GM10847 (cell line): ENCODE measurements around the gene TENT5C.

Experiments used
- POLR2A ChIP-seq: IDR thresholded peaks from 2 replicates; pipeline ENCODE4 v1.6.1; 2011; ENCODE audit not compliant: insufficient read length; ENCODE audit errors: extremely low read depth

TENT5C gene

DNA sequence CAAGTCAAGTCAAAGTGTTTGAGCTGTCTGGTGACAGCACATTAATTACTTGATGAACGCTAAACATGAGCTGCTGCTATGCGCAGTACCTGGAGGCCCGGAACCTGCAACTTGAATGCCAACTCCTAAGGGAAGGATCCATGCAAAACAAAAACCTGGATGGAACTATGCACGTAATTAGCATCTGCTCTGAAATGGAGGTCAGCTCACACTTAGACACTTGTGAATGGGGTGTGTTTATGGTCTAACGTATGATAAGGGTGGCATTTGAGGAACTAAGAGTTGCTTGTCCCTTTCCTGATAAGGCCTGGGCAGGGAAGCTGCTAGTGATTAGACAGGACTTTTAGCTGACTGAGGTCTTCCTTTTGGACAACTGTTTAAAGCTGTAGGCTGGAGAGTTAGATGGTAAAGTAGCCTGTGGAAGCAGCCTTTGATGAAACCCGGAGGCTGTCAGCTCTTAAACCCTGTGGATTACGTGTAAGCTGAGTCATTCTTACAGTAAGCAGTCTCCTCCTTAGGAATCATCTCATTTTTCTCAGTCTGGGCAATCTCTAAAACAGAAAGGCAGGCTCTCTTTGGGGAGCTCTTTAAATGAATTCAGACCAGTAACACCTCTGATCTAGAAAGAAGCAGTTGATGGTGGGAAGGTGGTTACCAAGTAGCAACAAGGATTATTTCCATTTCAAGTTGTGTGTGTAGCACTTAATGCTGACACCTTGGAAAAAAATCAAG, 6.8 kb downstream of the TENT5C start:
- no peak for TF ChIP-seq POLR2A

DNA sequence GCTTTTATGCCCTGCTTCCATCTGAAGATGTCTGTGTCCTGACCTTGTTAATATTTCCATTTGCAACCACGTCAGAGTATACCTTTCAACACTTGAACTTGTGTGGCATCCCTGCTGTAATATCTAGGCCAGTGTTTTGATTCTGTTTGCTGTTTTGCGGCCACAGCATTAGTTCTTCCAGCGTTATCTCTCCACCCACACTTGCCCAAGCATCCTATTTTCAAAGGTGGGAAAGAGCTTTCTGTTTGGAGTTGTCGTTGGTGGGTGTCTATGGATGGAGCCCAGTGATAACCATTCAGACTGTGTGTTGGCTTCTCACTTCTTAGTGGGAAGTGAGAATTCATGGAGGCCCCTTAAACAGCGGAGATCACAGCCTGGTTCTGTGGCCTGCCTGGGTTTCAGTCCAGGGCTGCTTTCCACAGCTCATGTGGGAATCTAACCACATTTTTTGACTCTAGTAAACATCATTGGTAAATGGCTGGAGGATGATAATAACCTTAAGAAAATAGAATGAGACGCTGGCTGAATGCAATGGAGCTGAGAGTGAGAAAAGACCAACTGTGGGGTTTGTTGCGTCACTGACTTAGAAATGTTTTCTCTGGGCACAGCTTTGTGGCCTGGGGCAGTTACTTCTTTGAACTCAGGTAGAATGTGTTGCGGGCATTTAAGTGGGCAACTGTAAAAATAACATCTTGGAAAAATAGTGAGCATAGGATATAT, 7.6 kb downstream of the TENT5C start:
- no peak for TF ChIP-seq POLR2A

DNA sequence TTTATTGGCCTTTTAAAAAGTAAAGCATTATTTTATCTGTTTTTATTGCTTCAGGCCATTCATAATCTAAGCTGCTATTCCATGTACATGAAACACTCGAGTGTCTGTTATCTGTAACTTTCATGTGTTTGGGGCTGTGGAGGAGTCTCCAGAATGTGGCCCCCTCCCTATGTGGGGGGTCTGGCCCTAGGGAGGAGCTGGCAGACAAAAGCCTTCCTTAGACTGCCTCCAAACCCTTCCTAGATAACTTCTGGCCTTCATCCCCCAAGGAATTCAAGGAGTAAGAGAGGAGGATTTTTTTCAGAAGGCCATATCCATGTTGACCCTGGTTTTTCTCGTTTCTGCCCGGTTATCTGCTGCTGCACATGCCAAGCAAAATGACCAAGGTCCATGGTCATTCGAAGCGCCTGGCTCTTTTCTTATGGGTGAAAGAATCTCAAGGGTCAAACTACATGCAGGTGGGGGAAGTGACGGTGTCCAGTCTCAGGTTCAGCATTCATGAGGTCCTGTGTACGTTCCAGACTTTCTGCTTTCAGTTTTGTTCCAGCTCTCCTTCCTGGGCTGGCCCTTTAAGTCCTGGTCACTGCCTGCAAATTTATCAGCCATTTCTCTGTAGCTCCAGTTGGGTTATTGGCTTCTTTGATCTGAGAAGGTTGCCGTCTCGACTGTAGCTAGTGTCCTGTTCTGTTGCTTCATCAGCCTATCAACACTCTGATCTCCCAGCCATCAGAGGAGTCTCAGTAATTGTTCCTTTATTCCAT, 8.3 kb downstream of the TENT5C start:
- TF ChIP-seq POLR2A = no peak

DNA sequence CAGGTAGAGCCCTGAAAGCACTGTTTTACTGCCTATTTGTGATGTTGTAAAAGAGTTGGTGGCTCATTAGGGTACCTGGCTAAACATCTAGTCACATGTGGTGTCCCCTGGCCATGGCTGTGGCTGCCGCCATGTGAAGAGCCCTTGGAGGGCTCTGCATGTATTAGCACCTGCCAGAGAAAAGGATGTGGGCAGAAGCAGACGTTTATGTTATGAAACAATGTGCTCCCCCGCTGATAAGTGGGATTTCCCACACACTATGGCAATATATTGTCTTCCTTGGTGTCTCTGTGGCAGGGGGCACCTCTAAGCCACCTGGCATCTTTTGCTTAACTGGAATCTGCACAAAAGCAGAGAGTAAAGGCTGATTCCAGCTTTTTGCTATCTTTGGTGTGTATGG, 9.6 kb downstream of the TENT5C start:
- TF ChIP-seq POLR2A = no peak

DNA sequence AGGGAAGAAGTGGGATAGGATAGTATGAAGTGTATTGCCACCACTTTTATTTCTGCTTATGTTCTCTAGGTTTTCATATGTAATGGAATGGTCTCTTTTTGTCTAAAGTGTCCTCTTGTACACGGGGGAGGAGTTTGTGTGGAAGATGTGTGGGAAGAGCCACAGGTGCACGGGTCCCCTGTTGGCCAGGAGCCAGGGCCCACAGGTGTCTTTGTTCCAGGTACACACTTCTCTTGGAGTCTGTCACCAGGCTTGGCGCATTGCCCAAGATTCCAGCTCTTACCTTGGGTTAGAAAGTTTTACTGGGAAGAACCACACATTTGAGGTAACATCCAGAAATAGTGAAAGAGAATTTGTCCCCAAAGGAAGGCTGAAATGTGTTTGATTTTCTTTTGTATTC, 10.5 kb downstream of the TENT5C start:
- TF ChIP-seq POLR2A = no peak

DNA sequence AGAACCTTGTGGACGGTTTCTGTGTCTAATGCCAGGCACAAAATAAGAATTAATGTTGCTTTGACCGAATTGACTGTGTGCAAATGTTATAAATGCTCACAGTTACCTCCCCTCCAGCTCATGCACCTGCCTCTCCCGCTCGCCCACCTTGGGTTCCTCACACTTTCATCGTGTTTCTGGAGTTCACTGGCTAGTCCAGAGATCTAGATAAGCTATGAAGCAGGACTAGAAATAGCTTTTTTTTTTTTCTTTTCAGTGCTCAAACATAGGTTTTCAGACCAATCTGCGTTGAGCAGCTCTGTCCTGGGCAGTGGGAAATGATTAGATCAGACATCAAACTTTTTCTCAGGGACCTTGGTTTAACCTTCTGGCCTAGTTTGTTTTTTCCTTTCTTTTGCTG, 11.1 kb downstream of the TENT5C start:
- no peak for TF ChIP-seq POLR2A

- no peak for TF ChIP-seq POLR2A
Measured at GRCh38 chr1:117618450-117619122, 12.7 kb downstream of the TENT5C start.

DNA sequence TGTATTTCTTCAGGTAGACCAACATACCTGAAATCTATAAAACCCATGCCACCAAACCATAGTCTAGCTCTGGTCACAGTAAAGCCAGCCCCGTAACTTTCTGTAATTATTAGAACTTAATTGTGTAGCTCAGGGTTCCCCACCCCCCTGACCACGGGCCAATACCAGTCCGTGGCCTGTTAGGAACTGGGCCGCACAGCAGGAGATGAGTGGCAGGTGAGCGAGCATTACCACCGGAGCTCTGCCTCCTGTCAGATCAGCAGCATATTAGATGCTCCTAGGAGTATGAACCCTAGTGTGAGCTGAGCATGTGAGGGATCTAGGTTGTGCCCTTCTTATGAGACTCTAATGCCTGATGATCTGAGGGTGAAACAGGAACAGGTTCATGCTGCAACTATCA, 14.6 kb downstream of the TENT5C start:
- TF ChIP-seq POLR2A = no peak

GRCh38 chr1:117621316-117621715, 15.5 kb downstream of the TENT5C start:
- no peak for TF ChIP-seq POLR2A

GRCh38 chr1:117622726-117623125, 16.9 kb downstream of the TENT5C start:
- no peak for TF ChIP-seq POLR2A

DNA sequence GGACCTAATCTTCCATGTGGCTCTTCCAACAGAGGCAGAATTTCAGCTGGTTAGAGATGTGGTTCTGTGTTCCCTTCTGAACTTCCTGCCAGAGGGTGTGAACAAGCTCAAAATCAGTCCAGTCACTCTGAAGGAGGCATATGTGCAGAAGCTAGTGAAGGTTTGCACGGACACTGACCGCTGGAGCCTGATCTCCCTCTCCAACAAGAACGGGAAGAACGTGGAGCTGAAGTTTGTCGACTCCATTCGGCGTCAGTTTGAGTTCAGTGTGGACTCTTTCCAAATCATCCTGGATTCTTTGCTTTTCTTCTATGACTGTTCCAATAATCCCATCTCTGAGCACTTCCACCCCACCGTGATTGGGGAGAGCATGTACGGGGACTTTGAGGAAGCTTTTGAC, 17.3 kb downstream of the TENT5C start:
- TF ChIP-seq POLR2A = no peak

DNA sequence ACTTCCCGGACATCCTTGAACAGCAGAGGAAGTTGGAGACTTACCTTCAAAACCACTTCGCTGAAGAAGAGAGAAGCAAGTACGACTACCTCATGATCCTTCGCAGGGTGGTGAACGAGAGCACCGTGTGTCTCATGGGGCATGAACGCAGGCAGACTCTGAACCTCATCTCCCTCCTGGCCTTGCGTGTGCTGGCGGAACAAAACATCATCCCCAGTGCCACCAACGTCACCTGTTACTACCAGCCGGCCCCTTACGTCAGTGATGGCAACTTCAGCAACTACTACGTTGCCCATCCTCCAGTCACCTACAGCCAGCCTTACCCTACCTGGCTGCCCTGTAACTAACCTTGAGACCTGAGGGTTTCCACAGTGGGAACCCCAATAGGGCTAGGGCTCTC, 17.9 kb downstream of the TENT5C start:
- no peak for TF ChIP-seq POLR2A

- no peak for TF ChIP-seq POLR2A
Measured at GRCh38 chr1:117627546-117628130, 21.8 kb downstream of the TENT5C start.

- no peak for TF ChIP-seq POLR2A
Measured at GRCh38 chr1:117628343-117628742, 22.5 kb downstream of the TENT5C start.
